Lung (tissue), 12 donors: ENCODE results near the gene TNFAIP3. TPM values are rescaled to one million over a fixed set of nuclear protein-coding genes. Genes with fewer than 3 reads are reported as not detected.

Experiments used
- ATAC-seq: fragments of 200-7000 bp; cut with Tn5 transposase; one replicate; pipeline ENCODE4 v1.9.1; 2020; ENCODE audit warnings: moderate number of reproducible peaks; ENCODE audit not compliant: insufficient read depth, low FRiP score
- DNase-seq, 3 donors: peaks; one replicate each; pipeline ENCODE4 v3.0.0-alpha.2; 2013 to 2017
- H3K27ac ChIP-seq, 2 donors: one replicate each; pipeline ENCODE4 v1.5.1; 2013; ENCODE audit warnings: mild to moderate bottlenecking in 2 of 2, moderate library complexity in 2 of 2, control low read depth in 1 of 2, inconsistent platforms in 1 of 2, low read depth in 1 of 2, low read length in 1 of 2
- H3K27me3 ChIP-seq, 3 donors: one replicate each; pipeline ENCODE4 v1.5.1; 2013; ENCODE audit warnings: low read length in 2 of 3; ENCODE audit not compliant: control insufficient read depth in 3 of 3, insufficient read depth in 3 of 3
- H3K36me3 ChIP-seq, 4 donors: one replicate each; pipeline ENCODE4 v1.5.1; 2013; ENCODE audit warnings: low read length in 4 of 4, mild to moderate bottlenecking in 1 of 4, moderate library complexity in 1 of 4; ENCODE audit not compliant: control insufficient read depth in 4 of 4, insufficient read depth in 4 of 4
- H3K4me1 ChIP-seq, 5 donors: one replicate each; pipeline ENCODE4 v1.5.1; 2013; ENCODE audit warnings: low read length in 5 of 5, mild to moderate bottlenecking in 2 of 5, moderate library complexity in 1 of 5; ENCODE audit not compliant: control insufficient read depth in 5 of 5, insufficient read depth in 5 of 5
- H3K4me3 ChIP-seq: one replicate; pipeline ENCODE4 v1.5.1; 2013; ENCODE audit warnings: mild to moderate bottlenecking, control low read depth, moderate library complexity
- H3K9ac ChIP-seq, 2 donors: one replicate each; pipeline ENCODE4 v1.5.1; 2013; ENCODE audit warnings: low read length in 2 of 2, control low read depth in 1 of 2; ENCODE audit not compliant: insufficient read depth in 1 of 2
- H3K9me3 ChIP-seq, 4 donors: one replicate each; pipeline ENCODE4 v1.5.1; 2013; ENCODE audit warnings: low read length in 3 of 4, mild to moderate bottlenecking in 1 of 4, moderate library complexity in 1 of 4; ENCODE audit not compliant: control insufficient read depth in 4 of 4, insufficient read depth in 3 of 4
- CTCF ChIP-seq: IDR thresholded peaks from 2 replicates; pipeline ENCODE4 v1.5.1; 2012; ENCODE audit warnings: mild to moderate bottlenecking; ENCODE audit errors: control extremely low read depth, extremely low read depth
- WGBS, 2 donors: extraction: QIAGEN DNeasy Blood & Tissue Kit; methylation state at CpG; one replicate each; pipeline ENCODE4 v1.1.7; 2013; 5-methylcytosine and 5-hydroxymethylcytosine counted together
- polyA plus RNA-seq, 2 donors: library from polyadenylated mRNA; stranded (reverse); fragments of 200-250 nt; gene quantifications; one replicate each; pipeline ENCODE4 v1.2.1, GENCODE V29; 2013
- total RNA-seq, 2 donors: library from RNA; depleted of rRNA in 1 of 2; stranded (reverse); fragments of >200 nt in 1 of 2; gene quantifications; one replicate each; pipeline ENCODE4 v1.2.1, GENCODE V29; 2014 to 2021
- donor health status: control.
- donor health status: control.
- donor health status: Bipolar disorder and iron deficiency.
- donor health status: healthy.
- donor health status: DM: yes; HTN: yes; CAD: no.

The TNFAIP3 gene
- total and polyA plus RNA-seq, 4 donors = 13.4 to 396 (median 87.5) TPM

- WGBS, 2 donors = 39 to 42% methylated on average over 1 of the region's 1 CpG
- ATAC-seq = no peak
- Histone ChIP-seq H3K27me3 (no peaks in the 10 kb centered on the region), H3K4me1 (peaks cover 0 to 40% (median 0%) of the 10 kb centered on the region in 5 donors), H3K9ac (no peak overlapping the region), H3K36me3 (no peaks in the 10 kb centered on the region), H3K27ac (no peak overlapping the region), H3K9me3 (no peaks in the 10 kb centered on the region), H3K4me3 (no peak overlapping the region)
- no peak for TF ChIP-seq CTCF
- no peak for DNase-seq
These were observed 42.5 kb upstream of the TNFAIP3 start for GRCh38 chr6:137824556-137824879.

- TF ChIP-seq CTCF = no peak
- Histone ChIP-seq H3K4me1 (peaks cover 0 to 40% (median 0%) of the 10 kb centered on the region in 5 donors), H3K27ac (no peak overlapping the region), H3K27me3 (no peaks in the 10 kb centered on the region), H3K4me3 (no peak overlapping the region), H3K36me3 (no peaks in the 10 kb centered on the region), H3K9ac (no peak overlapping the region), H3K9me3 (no peaks in the 10 kb centered on the region)
- WGBS, 2 donors = 92% methylated on average over 2 of the region's 2 CpGs
- ATAC-seq (no peak), DNase-seq (peak in 1 of 3 donors; percentile 11)
These were observed 42.2 kb upstream of the TNFAIP3 start for GRCh38 chr6:137824896-137825295.

GRCh38 chr6:137827411-137827940 lies 39.6 kb upstream of the TNFAIP3 start:
- peaks cover 0 to 20% (median 0%) of the 10 kb centered on the region in 5 donors for H3K4me1 ChIP-seq
- H3K9me3 ChIP-seq = no peaks in the 10 kb centered on the region
- no peak overlapping the region for H3K27ac ChIP-seq
- no peaks in the 10 kb centered on the region for H3K27me3 ChIP-seq
- DNase-seq = no peak
- ATAC-seq = no peak
- H3K36me3 ChIP-seq = no peaks in the 10 kb centered on the region
- no peak overlapping the region for H3K4me3 ChIP-seq
- WGBS, 2 donors = 92 to 98% methylated on average over 5 of the region's 5 CpGs
- TF ChIP-seq CTCF = no peak
- H3K9ac ChIP-seq = no peak overlapping the region
